ENCODE results near the gene CEP63.

Gene CEP63

GRCh38 chr3:134466331-134466730, 19.5 kb upstream of the CEP63 start:
- H3K27me3 ChIP-seq (ENCODE audit: low read depth, low read length), result 0 out of 2 replicates have a peak, but pooled peaks cover 7% of the 10 kb centered on the region
- H3K9ac ChIP-seq (ENCODE audit: low read length), result no peak overlapping the region
- TF ChIP-seq EZH2phosphoT487 (IDR thresholded peaks at IDR 0.05; ENCODE audit: low read depth) (no peak), CTCF (IDR thresholded peaks at IDR 0.05; ENCODE audit: low read depth, low read length) (no peak)
- no peaks in the 10 kb centered on the region for H3K4me1 ChIP-seq (ENCODE audit: low read length)
- no peaks in the 10 kb centered on the region for H3K36me3 ChIP-seq (replicated peaks; ENCODE audit: low read depth, low read length)
- H2AFZ ChIP-seq (ENCODE audit: low read depth, low read length), result no peak overlapping the region
- H3K4me2 ChIP-seq (ENCODE audit: low read length), result no peak overlapping the region
- no peaks in the 10 kb centered on the region for H3K9me3 ChIP-seq (ENCODE audit: insufficient read depth, low read length)
- no peak overlapping the region for H3K27ac ChIP-seq (ENCODE audit: low read length)
- no peaks in the 10 kb centered on the region for H4K20me1 ChIP-seq (ENCODE audit: insufficient read depth, low read length)
- H3K4me3 ChIP-seq (ENCODE audit: low read length), result no peak overlapping the region
- no peaks in the 10 kb centered on the region for H3K79me2 ChIP-seq (ENCODE audit: low read length)

GRCh38 chr3:134468519-134468918, 17.3 kb upstream of the CEP63 start:
- Histone ChIP-seq H3K79me2 (ENCODE audit: low read length) (no peaks in the 10 kb centered on the region), H3K9ac (ENCODE audit: low read length) (no peak overlapping the region), H3K27me3 (ENCODE audit: low read depth, low read length) (no peaks in the 10 kb centered on the region), H3K36me3 (replicated peaks; ENCODE audit: low read depth, low read length) (no peaks in the 10 kb centered on the region), H3K4me1 (ENCODE audit: low read length) (no peaks in the 10 kb centered on the region), H3K9me3 (ENCODE audit: insufficient read depth, low read length) (no peaks in the 10 kb centered on the region), H2AFZ (ENCODE audit: low read depth, low read length) (no peak overlapping the region), H3K4me2 (ENCODE audit: low read length) (no peak overlapping the region), H4K20me1 (ENCODE audit: insufficient read depth, low read length) (no peaks in the 10 kb centered on the region), H3K4me3 (ENCODE audit: low read length) (no peak overlapping the region), H3K27ac (ENCODE audit: low read length) (no peak overlapping the region)
- no peak for TF ChIP-seq CTCF (IDR thresholded peaks at IDR 0.05; ENCODE audit: low read depth, low read length)
- no peak for TF ChIP-seq EZH2phosphoT487 (IDR thresholded peaks at IDR 0.05; ENCODE audit: low read depth)

GRCh38 chr3:134471521-134472193, 14.2 kb upstream of the CEP63 start:
- no peak for TF ChIP-seq EZH2phosphoT487 (IDR thresholded peaks at IDR 0.05; ENCODE audit: low read depth)
- no peak for TF ChIP-seq CTCF (IDR thresholded peaks at IDR 0.05; ENCODE audit: low read depth, low read length)
- Histone ChIP-seq H3K9ac (ENCODE audit: low read length) (no peak overlapping the region), H2AFZ (ENCODE audit: low read depth, low read length) (no peak overlapping the region), H3K79me2 (ENCODE audit: low read length) (no peaks in the 10 kb centered on the region), H3K4me2 (ENCODE audit: low read length) (no peak overlapping the region), H3K36me3 (replicated peaks; ENCODE audit: low read depth, low read length) (peaks cover 3% of the 10 kb centered on the region), H3K4me1 (ENCODE audit: low read length) (no peaks in the 10 kb centered on the region), H3K27me3 (ENCODE audit: low read depth, low read length) (no peaks in the 10 kb centered on the region), H3K9me3 (ENCODE audit: insufficient read depth, low read length) (no peaks in the 10 kb centered on the region), H4K20me1 (ENCODE audit: insufficient read depth, low read length) (no peaks in the 10 kb centered on the region), H3K27ac (ENCODE audit: low read length) (no peak overlapping the region), H3K4me3 (ENCODE audit: low read length) (no peak overlapping the region)

GRCh38 chr3:134472831-134473230, 13.0 kb upstream of the CEP63 start:
- H3K9ac ChIP-seq (ENCODE audit: low read length), result no peak overlapping the region
- H3K4me1 ChIP-seq (ENCODE audit: low read length), result no peaks in the 10 kb centered on the region
- H2AFZ ChIP-seq (ENCODE audit: low read depth, low read length), result no peak overlapping the region
- no peaks in the 10 kb centered on the region for H3K9me3 ChIP-seq (ENCODE audit: insufficient read depth, low read length)
- H3K36me3 ChIP-seq (replicated peaks; ENCODE audit: low read depth, low read length), result peaks cover 13% of the 10 kb centered on the region
- no peaks in the 10 kb centered on the region for H3K79me2 ChIP-seq (ENCODE audit: low read length)
- no peaks in the 10 kb centered on the region for H4K20me1 ChIP-seq (ENCODE audit: insufficient read depth, low read length)
- no peak overlapping the region for H3K4me2 ChIP-seq (ENCODE audit: low read length)
- no peak overlapping the region for H3K27ac ChIP-seq (ENCODE audit: low read length)
- no peak for TF ChIP-seq CTCF (IDR thresholded peaks at IDR 0.05; ENCODE audit: low read depth, low read length)
- no peak for TF ChIP-seq EZH2phosphoT487 (IDR thresholded peaks at IDR 0.05; ENCODE audit: low read depth)
- no peak overlapping the region for H3K4me3 ChIP-seq (ENCODE audit: low read length)
- no peaks in the 10 kb centered on the region for H3K27me3 ChIP-seq (ENCODE audit: low read depth, low read length)

Measured in OCI-LY3 (cell line).